ENCODE results near the gene ZNF654. TPM values are rescaled to one million over a fixed set of nuclear protein-coding genes. Genes with fewer than 3 reads are reported as not detected.

ZNF654 gene
- total RNA-seq, 4 donors from 2014 or later = 12.0 to 25.4 (median 13.3) TPM

DNA sequence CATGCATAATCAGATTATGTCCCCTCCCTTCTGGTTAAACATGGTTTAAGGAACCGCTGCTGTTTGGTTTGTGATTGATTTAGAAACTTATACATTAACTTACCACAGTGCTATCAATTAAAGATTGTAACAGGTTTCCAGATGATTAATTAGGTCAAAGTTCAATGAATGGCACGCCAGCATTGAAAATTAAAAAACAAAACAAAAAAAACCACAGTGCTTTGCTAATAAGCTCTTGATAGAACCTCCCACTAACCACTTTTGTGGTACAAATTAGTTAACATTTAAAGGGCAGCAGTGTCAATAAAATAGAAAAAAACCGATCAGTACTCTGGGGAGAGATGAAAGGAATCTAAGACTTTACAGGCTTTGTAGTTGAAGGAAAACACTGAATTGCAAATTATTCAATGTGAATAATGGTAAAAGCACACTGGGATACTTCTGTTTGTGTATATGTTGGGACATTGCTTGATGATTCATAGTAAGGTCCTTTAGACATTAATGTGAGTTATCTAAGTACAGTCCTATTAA is 83.1 kb downstream of the ZNF654 start:
- Histone ChIP-seq H3K27me3 (no peaks in the 10 kb centered on the region), H3K27ac (no peak overlapping the region), H3K36me3 (peaks cover 0 to 53% of the 10 kb centered on the region in 2 donors), H3K9me3 (no peaks in the 10 kb centered on the region), H3K4me3 (no peak overlapping the region), H3K4me1 (no peaks in the 10 kb centered on the region)
- 74 to 78% methylated on average over 3 of the region's 3 CpGs for WGBS, 2 donors (ENCODE audit: low coverage in 1 of 2)
- TF ChIP-seq, protein P1, sequence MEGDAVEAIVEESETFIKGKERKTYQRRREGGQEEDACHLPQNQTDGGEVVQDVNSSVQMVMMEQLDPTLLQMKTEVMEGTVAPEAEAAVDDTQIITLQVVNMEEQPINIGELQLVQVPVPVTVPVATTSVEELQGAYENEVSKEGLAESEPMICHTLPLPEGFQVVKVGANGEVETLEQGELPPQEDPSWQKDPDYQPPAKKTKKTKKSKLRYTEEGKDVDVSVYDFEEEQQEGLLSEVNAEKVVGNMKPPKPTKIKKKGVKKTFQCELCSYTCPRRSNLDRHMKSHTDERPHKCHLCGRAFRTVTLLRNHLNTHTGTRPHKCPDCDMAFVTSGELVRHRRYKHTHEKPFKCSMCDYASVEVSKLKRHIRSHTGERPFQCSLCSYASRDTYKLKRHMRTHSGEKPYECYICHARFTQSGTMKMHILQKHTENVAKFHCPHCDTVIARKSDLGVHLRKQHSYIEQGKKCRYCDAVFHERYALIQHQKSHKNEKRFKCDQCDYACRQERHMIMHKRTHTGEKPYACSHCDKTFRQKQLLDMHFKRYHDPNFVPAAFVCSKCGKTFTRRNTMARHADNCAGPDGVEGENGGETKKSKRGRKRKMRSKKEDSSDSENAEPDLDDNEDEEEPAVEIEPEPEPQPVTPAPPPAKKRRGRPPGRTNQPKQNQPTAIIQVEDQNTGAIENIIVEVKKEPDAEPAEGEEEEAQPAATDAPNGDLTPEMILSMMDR (IDR thresholded peaks at IDR 0.05) = no peak
- TF ChIP-seq POLR2A (IDR thresholded peaks at IDR 0.05) = no peak
- no peak for TF ChIP-seq POLR2AphosphoS5 (IDR thresholded peaks at IDR 0.05)
- TF ChIP-seq EP300 (IDR thresholded peaks at IDR 0.05) = no peak
- ATAC-seq = no peak

DNA sequence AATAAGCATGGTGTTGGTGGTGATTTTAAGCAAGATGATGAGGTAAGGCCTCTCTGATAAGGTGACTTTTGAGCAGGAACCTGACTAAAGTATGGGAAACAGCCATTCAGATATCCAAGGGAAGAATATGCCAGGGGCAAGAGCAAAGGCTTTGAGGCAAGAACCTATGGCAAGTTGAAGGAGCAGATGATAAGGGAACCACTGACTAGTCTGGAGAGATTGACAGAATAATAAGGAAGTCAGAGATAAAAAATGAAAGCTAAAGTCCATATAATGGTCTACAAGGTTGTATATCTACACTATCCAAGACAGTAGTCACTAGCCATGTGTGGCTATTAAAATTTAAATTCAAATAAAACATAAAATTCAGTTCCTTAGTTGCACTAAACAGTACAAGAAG is 88.2 kb downstream of the ZNF654 start:
- Histone ChIP-seq H3K36me3 (peaks cover 0 to 3% of the 10 kb centered on the region in 2 donors), H3K27me3 (no peaks in the 10 kb centered on the region), H3K4me3 (no peak overlapping the region), H3K9me3 (no peaks in the 10 kb centered on the region), H3K27ac (no peak overlapping the region), H3K4me1 (peaks cover 3 to 26% (median 6%) of the 10 kb centered on the region in 3 donors)
- no peak for TF ChIP-seq EP300 (IDR thresholded peaks at IDR 0.05)
- no peak for ATAC-seq

DNA sequence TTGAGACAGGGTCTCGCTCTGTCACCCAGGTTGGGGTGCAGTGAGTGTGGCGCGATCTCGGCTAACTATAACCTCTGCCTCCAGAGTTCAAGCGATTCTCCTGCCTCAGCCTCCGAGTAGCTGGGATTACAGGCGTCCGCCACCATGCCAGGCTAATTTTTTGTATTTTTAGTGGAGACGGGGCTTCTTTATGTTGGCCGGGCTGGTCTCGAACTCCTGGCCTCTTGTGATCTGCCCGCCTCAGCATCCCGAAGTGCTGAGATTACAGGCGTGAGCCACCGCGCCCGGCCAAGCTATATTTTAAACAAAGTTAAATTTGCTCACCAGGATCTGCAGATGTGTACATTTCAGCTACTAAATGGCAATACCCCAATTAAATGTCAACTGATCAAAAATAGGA is 89.6 kb downstream of the ZNF654 start:
- peaks cover 0 to 8% of the 10 kb centered on the region in 2 donors for H3K36me3 ChIP-seq
- TF ChIP-seq POLR2AphosphoS5 (IDR thresholded peaks at IDR 0.05) (no peak), EP300 (IDR thresholded peaks at IDR 0.05) (no peak), POLR2A (IDR thresholded peaks at IDR 0.05) (no peak)
- TF ChIP-seq, protein P1 (IDR thresholded peaks at IDR 0.05) = no peak
- no peak for ATAC-seq
- H3K27me3 ChIP-seq = no peaks in the 10 kb centered on the region
- WGBS, 2 donors (ENCODE audit: low coverage in 1 of 2) = 66 to 83% methylated on average over 1 to 15 of the region's 17 CpGs
- peaks cover 3 to 40% (median 6%) of the 10 kb centered on the region in 3 donors for H3K4me1 ChIP-seq
- peak overlapping the region; percentile 83 to 99 for H3K4me3 ChIP-seq
- no peaks in the 10 kb centered on the region for H3K9me3 ChIP-seq
- H3K27ac ChIP-seq = peak overlapping the region in 1 of 4 donors; percentile 93

DNA sequence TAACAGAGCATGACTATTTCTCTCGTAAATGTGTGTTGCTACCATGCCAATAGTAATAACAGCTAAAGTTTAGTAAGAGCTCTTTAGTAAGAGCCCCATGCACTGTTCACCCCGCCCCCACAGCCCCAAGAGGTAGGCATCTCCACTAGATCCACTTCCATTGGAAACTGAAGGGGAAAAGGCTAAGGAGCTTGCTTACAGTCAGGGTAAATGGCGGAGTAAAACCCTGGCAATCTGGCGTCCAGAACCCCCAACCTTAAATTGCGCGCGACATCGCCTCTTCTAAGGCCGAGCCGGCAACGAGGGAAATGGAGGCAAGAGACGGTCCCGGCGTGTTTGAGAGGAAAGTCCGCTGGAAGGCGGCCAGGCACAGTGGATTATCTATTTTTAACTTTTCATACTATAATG is 90.0 kb downstream of the ZNF654 start:
- Histone ChIP-seq H3K27me3 (no peaks in the 10 kb centered on the region), H3K9me3 (no peaks in the 10 kb centered on the region), H3K4me1 (peaks cover 3 to 41% (median 6%) of the 10 kb centered on the region in 3 donors), H3K4me3 (peak overlapping the region; percentile 83 to 99), H3K27ac (peak overlapping the region; percentile 92 to 96 (median 94)), H3K36me3 (peaks cover 0 to 13% of the 10 kb centered on the region in 2 donors)
- TF ChIP-seq POLR2AphosphoS5 (IDR thresholded peaks at IDR 0.05) (no peak), POLR2A (IDR thresholded peaks at IDR 0.05) (no peak), EP300 (IDR thresholded peaks at IDR 0.05) (no peak)
- TF ChIP-seq, protein P1 (IDR thresholded peaks at IDR 0.05) = no peak
- ATAC-seq = peak; percentile 3
- WGBS, 2 donors (ENCODE audit: low coverage in 1 of 2) = 1 to 3% methylated on average over 16 of the region's 16 CpGs

DNA sequence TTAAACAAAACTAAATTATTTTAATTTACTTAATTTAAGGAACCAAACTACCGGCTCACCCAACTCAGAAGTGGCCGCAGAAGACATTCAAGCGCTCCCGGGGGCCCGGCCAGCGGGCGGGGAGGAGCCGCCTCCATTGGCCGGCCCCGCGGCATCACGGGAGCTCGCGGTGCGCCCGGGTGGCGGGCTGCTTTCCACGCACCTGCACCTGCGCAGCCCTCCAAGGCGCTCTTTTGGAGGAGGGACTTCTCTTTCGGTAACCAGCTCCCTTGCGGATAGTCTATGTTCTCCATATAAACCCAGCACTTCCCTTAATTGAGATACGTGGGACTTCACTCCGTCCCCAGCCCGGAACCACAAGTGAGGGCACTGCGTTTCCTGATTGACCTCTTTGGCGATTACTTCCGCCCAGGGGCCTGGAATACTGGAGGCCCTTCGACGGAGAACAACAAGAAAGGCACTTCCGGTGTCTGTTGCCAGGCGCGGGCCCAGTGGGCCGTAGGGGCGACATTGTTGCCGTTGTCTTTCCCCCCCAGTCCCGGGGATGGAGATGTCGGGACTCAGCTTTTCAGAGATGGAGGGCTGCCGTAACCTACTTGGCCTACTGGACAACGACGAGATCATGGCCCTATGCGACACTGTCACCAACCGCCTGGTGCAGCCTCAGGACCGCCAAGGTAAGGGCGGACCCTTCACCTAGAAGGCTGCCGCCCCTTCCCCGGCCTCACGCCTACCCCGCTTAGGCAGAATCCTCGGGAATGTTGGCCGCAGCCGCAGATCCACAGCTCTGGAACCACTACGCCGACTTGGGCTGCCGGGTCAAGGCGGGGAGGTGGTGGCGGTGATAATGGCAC is 90.7 kb downstream of the ZNF654 start, which contains the start of gene C3orf38:
TSS of gene C3orf38 (plus strand) at position 451 of the 854 bp plus-strand sequence. CDS start at position 545, 94 bp downstream.
- 1% methylated on average over 21 to 22 of the region's 57 CpGs for WGBS, 2 donors (ENCODE audit: low coverage in 1 of 2)
- Histone ChIP-seq H3K27ac (peak within 1 kb of the TSS; percentile 92 to 96 (median 94)), H3K9me3 (no peaks in the 10 kb centered on the region), H3K4me1 (peaks cover 3 to 48% (median 6%) of the 10 kb centered on the region in 3 donors), H3K36me3 (peaks cover 0 to 19% of the 10 kb centered on the region in 2 donors), H3K4me3 (peak within 1 kb of the TSS; percentile 83 to 99), H3K27me3 (no peaks in the 10 kb centered on the region)
- TF ChIP-seq EP300 (IDR thresholded peaks at IDR 0.05) (no peak), POLR2AphosphoS5 (IDR thresholded peaks at IDR 0.05) (peak; percentile 79), POLR2A (IDR thresholded peaks at IDR 0.05) (peak; percentile 36 to 40)
- TF ChIP-seq, protein P1 (IDR thresholded peaks at IDR 0.05) = peak in 2 of 4 experiments; percentile 16 to 20
- peak; percentile 93 for ATAC-seq

Data from gastroesophageal sphincter (tissue), 4 donors.